Measurements from ENCODE around the gene CRLF2. TPM values are rescaled to one million over a fixed set of nuclear protein-coding genes. Genes with fewer than 3 reads are reported as not detected.
"Not testable (repeated sequence)": the region's sequence is repeated elsewhere in the genome, so short reads cannot be mapped to it uniquely, and the experiment has no call there.

CRLF2 gene
- total RNA-seq, 2 donors from 2014 or later: not detected

DNA sequence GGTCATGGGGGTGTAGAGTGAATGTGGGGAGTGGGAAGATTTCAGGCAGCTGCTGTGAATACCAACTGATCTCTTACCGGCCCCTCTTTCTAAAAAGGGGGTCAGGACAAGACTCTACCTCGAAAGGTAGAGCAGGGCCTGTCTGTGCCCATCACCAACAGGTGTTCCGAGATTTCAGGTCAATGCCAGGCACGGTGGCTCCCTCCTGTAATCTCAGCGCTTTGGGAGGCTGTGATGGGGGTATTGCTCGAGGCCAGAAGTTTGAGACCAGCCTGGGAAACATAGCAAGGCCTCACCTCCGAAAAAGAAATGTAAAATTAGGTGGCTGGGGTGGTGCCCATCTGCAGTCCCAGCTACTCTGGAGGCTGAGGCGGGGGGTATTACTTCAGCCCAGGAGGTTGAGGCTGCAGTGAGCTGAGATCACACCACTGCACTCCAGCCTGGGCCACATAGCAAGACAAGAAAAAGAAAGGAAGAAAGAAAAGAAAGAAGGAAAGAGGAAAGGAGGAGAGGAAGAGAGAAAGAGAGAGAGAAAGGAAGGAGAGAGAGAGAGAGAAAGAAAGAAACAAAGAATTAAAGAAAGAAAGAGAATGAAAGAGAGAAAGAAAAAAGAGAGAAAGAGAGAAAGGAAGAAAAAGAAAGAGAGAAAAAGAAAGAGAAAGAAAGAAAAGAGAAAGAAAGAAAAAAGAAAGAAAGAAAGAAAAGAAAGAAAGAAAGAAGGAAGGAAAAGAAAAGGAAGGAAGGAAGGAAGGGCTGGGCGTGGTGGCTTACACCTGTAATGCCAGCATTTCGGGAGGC lies 50.1 kb downstream of the CRLF2 start:
- Histone ChIP-seq H3K4me1 (no peaks in the 10 kb centered on the region), H3K27me3 (no peaks in the 10 kb centered on the region), H3K27ac (no peak overlapping the region), H3K9me3 (no peaks in the 10 kb centered on the region), H3K4me3 (no peak overlapping the region), H3K36me3 (replicated peaks in 1 of 2; ENCODE audit: insufficient read depth in 1 of 2, low read depth in 2 of 2) (no peaks in the 10 kb centered on the region)
- WGBS, 2 donors: 57 to 68% methylated on average over 10 of the region's 10 CpGs
- no peak for ATAC-seq
- intact Hi-C loops (cut with DNase I): no loop called here
- TF ChIP-seq POLR2A (IDR thresholded peaks at IDR 0.05): no peak
- TF ChIP-seq, protein P1, sequence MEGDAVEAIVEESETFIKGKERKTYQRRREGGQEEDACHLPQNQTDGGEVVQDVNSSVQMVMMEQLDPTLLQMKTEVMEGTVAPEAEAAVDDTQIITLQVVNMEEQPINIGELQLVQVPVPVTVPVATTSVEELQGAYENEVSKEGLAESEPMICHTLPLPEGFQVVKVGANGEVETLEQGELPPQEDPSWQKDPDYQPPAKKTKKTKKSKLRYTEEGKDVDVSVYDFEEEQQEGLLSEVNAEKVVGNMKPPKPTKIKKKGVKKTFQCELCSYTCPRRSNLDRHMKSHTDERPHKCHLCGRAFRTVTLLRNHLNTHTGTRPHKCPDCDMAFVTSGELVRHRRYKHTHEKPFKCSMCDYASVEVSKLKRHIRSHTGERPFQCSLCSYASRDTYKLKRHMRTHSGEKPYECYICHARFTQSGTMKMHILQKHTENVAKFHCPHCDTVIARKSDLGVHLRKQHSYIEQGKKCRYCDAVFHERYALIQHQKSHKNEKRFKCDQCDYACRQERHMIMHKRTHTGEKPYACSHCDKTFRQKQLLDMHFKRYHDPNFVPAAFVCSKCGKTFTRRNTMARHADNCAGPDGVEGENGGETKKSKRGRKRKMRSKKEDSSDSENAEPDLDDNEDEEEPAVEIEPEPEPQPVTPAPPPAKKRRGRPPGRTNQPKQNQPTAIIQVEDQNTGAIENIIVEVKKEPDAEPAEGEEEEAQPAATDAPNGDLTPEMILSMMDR (IDR thresholded peaks at IDR 0.05): no peak
- DNase-seq: no peak

DNA sequence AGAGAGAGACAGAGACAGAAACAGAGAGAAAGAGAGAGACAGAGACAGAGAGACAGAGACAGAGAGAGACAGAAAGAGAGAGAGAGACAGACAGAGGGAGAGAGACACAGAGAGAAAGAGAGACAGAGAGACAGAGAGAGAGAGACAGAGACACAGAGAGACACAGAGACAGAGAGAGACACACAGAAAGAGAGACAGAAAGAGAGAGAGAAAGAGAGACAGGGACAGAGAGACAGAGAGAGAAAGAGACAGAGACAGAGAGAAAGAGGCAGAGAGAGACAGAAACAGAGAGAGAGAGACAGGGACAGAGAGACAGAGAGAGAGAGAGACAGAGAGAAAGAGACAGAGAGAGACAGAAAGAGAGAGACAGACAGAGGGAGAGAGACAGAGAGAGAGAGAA lies 52.9 kb downstream of the CRLF2 start:
- no peak overlapping the region for H3K4me3 ChIP-seq
- intact Hi-C loops (cut with DNase I): no loop called here
- H3K36me3 ChIP-seq (replicated peaks in 1 of 2; ENCODE audit: insufficient read depth in 1 of 2, low read depth in 2 of 2): no peaks in the 10 kb centered on the region
- no peak overlapping the region for H3K27ac ChIP-seq
- H3K4me1 ChIP-seq: no peaks in the 10 kb centered on the region
- DNase-seq (no peak), ATAC-seq (no peak)
- TF ChIP-seq POLR2A (IDR thresholded peaks at IDR 0.05): no peak
- TF ChIP-seq, protein P1 (IDR thresholded peaks at IDR 0.05): no peak
- H3K27me3 ChIP-seq: no peaks in the 10 kb centered on the region
- no peaks in the 10 kb centered on the region for H3K9me3 ChIP-seq

DNA sequence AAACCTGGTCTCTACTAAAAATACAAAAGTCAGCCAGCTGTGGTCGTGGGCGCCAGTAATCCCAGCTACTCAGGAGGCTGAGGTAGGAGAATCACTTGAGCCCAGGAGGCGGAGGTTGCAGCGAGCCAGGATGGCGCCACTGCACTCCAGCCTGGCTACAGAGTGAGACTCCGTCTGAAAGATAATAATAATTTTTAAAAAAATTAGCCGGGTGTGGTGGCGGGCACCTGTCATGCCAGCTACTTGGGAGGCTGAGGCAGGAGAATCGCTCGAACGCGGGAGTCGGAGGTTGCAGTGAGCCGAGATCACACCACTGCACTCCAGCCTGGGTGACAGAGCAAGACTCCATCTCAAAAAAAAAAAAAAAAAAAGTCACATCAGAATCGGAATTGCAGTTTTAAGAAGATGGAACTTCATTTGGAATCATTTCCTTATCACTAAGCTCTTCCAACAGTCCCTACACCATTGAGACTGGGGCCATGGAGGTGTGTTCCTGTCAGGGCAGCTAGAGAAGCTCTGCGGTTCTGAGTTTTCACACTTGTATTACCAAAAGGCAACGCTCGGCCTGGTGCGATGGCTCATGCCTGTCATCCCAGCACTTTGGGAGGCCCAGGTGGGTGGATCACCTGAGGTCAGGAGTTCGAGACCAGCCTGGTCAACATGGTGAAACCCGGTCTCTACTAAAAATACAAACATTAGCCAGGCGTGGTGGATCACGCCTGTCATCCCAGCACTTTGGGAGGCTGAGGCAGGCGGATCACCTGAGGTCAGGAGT lies 55.6 kb downstream of the CRLF2 start:
- intact Hi-C loops (cut with DNase I); H3K27ac ChIP-seq; DNase-seq; H3K36me3 ChIP-seq (replicated peaks in 1 of 2; ENCODE audit: insufficient read depth in 1 of 2, low read depth in 2 of 2); H3K4me1 ChIP-seq; H3K27me3 ChIP-seq; H3K4me3 ChIP-seq; ATAC-seq; H3K9me3 ChIP-seq: not testable (repeated sequence)
- 75 to 77% methylated on average over 19 to 23 of the region's 24 CpGs for WGBS, 2 donors

DNA sequence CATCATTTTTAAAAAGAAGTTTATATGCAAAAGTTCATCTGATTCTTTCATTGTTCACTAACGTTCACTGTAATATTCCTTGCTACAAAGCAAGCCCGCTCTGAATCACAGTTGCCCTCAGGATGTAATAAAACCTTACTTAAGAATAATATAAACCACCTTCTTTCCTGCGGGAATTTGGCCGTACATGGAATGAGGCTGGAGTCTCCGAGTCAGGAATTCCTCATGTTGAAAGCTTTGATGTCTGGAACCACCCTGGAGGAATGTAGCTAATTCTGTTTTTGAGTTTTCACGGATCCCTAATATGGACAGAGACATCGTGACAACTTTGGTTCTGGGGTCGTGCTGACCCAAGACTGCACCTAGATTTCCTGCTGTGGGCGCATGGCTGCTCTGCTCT lies 58.5 kb downstream of the CRLF2 start:
- Histone ChIP-seq H3K27ac (no peak overlapping the region), H3K27me3 (no peaks in the 10 kb centered on the region), H3K9me3 (no peaks in the 10 kb centered on the region), H3K36me3 (replicated peaks in 1 of 2; ENCODE audit: insufficient read depth in 1 of 2, low read depth in 2 of 2) (no peaks in the 10 kb centered on the region), H3K4me1 (no peaks in the 10 kb centered on the region), H3K4me3 (no peak overlapping the region)
- intact Hi-C loops (cut with DNase I): no loop called here
- TF ChIP-seq, protein P1 (IDR thresholded peaks at IDR 0.05): no peak
- no peak for TF ChIP-seq POLR2A (IDR thresholded peaks at IDR 0.05)
- DNase-seq: no peak
- ATAC-seq: no peak
- 28 to 43% methylated on average over 9 of the region's 9 CpGs for WGBS, 2 donors

DNA sequence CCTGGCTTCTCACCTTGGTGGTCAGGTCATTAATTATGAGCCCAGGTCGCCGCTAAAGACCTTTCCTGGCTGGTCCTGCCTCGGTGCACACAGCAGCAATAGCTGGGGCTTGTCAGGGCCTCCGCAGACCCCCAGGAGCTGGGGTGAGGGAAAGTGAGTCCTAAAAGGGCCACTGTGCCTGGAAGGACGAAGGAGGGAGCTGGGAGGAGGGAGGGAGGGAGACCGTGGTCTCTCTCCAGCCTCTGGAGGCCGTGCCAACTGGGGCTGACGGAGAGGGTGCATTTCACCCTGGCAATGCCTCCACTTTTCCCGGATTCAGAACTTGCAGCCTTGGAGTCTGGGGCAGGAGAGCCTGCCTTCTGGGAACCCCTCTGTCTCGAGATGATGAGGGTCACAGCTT lies 60.4 kb downstream of the CRLF2 start:
- ATAC-seq: no peak

More for the DNA sequence above, 60.4 kb downstream of the CRLF2 start:
- Histone ChIP-seq H3K27ac (no peak overlapping the region), H3K27me3 (no peaks in the 10 kb centered on the region), H3K4me3 (no peak overlapping the region), H3K36me3 (replicated peaks in 1 of 2; ENCODE audit: insufficient read depth in 1 of 2, low read depth in 2 of 2) (no peaks in the 10 kb centered on the region), H3K4me1 (no peaks in the 10 kb centered on the region), H3K9me3 (no peaks in the 10 kb centered on the region)
- no peak for TF ChIP-seq POLR2A (IDR thresholded peaks at IDR 0.05)
- TF ChIP-seq, protein P1 (IDR thresholded peaks at IDR 0.05): no peak
- WGBS, 2 donors: 15 to 19% methylated on average over 10 of the region's 10 CpGs
- intact Hi-C loops (cut with DNase I): no loop called here
- no peak for DNase-seq
